ENCODE data around the gene MMP14.
"Not testable (repeated sequence)": the region's sequence is repeated elsewhere in the genome, so short reads cannot be mapped to it uniquely, and the experiment has no call there.

- TF ChIP-seq CTCF (conservative IDR thresholded peaks at IDR 0.05); ZFX (IDR thresholded peaks at IDR 0.05): not testable (repeated sequence)
Observed at GRCh38 chr14:22829076-22829660, 7.2 kb upstream of the MMP14 start.

All from C4-2B (cell line).